Endothelial cell of coronary artery (primary cell): ENCODE results near the gene MDGA2. TPM values are rescaled to one million over a fixed set of nuclear protein-coding genes. Genes with fewer than 3 reads are reported as not detected.

Experiments used
- total RNA-seq: library from RNA; depleted of rRNA; stranded (reverse); fragments of >200 nt; gene quantifications from 2 replicates; pipeline ENCODE4 v1.2.3, GENCODE V29; 2014

The MDGA2 gene
- not detected in 2 replicates for total RNA-seq

DNA sequence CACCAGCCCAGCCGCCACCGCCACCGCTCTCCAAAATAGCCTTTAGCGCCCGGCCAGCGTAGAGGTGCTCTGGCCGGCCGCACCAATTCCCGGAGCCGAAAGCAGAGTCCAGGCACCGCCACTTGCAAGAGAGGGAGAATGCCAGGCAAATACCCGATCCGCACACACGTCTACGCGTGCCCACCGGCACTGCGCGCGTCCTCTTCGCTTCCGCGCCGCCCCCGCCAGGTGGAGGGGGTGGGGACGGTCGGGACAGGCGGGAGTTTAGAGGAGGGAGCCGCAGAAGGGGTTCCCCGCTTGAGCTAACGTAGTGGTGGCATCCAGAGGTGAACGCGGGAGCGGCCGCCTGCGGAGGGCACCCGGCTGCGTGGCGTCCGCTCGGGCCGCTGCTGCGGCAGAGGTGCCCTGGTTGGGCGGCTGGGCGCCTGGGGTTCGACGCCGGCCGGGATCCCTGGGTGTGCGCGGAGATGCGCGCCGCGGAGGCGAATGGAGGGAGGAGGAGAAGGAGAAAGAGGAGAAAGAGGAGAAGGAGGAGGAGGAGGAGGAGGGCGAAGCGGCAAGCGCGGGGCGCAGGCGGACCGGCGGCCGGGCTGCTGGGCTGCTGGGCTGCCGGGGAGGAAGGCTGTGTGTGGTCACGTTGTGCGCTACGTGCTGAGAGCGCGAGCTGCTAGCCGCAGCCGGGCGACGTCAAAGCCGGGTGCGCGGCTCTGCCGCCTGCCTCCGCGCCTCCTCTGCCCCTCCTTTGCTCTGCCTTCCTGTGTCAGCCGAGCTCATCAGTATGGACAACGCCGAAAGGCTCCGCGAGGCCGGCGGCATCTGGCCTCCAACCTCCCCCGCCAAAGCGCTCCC lies at the start of gene MDGA2:
Gene MDGA2, minus strand, starts transcription at position 140 of the 849 bp plus-strand sequence.

